Measurements from ENCODE around the gene RPL38.

Gene RPL38

DNA sequence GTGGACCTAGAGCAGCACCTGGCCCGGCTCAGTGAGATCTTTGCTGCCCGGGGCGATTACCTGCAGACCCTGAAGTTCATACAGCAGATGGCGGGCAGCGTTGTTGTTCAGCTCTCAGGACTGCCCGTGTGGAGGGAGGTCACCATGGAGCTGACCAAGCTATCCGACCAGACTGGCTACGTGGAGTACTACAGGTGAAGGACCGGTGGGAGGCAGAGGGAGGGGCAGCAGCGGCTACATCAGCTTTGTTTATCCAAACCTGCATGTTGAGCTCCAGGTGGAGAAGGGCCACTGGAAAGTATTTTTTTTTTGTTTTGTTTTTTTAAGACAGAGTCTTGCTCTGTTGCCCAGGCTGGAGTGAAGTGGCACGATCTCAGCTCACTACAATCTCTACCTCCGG lies 33.8 kb downstream of the RPL38 start:
- Histone ChIP-seq H3K4me2 (ENCODE audit: low read length) (no peak overlapping the region), H3K27me3 (ENCODE audit: control insufficient read depth, low read length) (no peaks in the 10 kb centered on the region), H3K79me2 (ENCODE audit: control insufficient read depth, low read length) (no peaks in the 10 kb centered on the region), H3K9me3 (ENCODE audit: control insufficient read depth, insufficient read depth, low read length) (no peaks in the 10 kb centered on the region), H3K36me3 (ENCODE audit: control insufficient read depth, low read length) (no peaks in the 10 kb centered on the region), H3K4me1 (ENCODE audit: control insufficient read depth, low read length) (no peaks in the 10 kb centered on the region), H4K20me1 (ENCODE audit: control insufficient read depth, insufficient read depth, low read depth, low read length) (no peaks in the 10 kb centered on the region), H3K9me2 (replicated peaks; ENCODE audit: control insufficient read depth, low read length) (no peaks in the 10 kb centered on the region), H3F3A (ENCODE audit: control insufficient read depth, insufficient read depth) (no peaks in the 10 kb centered on the region), H3K4me3 (ENCODE audit: low read length) (no peak overlapping the region), H3K27ac (ENCODE audit: low read depth, low read length) (no peak overlapping the region)
- TF ChIP-seq, protein P1, sequence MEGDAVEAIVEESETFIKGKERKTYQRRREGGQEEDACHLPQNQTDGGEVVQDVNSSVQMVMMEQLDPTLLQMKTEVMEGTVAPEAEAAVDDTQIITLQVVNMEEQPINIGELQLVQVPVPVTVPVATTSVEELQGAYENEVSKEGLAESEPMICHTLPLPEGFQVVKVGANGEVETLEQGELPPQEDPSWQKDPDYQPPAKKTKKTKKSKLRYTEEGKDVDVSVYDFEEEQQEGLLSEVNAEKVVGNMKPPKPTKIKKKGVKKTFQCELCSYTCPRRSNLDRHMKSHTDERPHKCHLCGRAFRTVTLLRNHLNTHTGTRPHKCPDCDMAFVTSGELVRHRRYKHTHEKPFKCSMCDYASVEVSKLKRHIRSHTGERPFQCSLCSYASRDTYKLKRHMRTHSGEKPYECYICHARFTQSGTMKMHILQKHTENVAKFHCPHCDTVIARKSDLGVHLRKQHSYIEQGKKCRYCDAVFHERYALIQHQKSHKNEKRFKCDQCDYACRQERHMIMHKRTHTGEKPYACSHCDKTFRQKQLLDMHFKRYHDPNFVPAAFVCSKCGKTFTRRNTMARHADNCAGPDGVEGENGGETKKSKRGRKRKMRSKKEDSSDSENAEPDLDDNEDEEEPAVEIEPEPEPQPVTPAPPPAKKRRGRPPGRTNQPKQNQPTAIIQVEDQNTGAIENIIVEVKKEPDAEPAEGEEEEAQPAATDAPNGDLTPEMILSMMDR (IDR thresholded peaks at IDR 0.05; ENCODE audit: low read depth, low read length, poor library complexity, severe bottlenecking), result no peak
- no peak for TF ChIP-seq EZH2phosphoT487 (IDR thresholded peaks at IDR 0.05; ENCODE audit: borderline replicate concordance, low read length)

DNA sequence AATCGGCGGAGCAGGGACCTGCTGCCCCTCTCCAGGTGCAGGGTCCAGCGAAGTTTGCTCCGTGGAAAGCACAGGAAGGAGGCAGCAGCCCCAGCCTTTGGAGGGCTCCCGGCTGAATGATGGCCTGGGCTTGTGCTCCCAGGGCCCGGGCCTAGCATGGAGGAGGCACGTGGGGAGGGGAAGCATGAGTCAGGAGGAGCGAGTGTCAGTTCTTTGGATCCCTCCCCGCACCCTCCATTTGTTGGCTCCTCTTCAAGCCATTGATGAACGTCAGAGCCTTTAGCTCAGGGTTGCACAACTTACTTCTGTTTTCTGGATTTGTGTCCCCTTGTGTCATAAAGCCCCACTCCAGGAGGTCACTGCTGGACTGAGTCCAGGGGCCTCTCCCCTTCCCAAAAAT lies 35.7 kb downstream of the RPL38 start:
- no peaks in the 10 kb centered on the region for H3F3A ChIP-seq (ENCODE audit: control insufficient read depth, insufficient read depth)
- TF ChIP-seq EZH2phosphoT487 (IDR thresholded peaks at IDR 0.05; ENCODE audit: borderline replicate concordance, low read length), result no peak
- TF ChIP-seq, protein P1 (IDR thresholded peaks at IDR 0.05; ENCODE audit: low read depth, low read length, poor library complexity, severe bottlenecking), result no peak
- no peak overlapping the region for H3K4me2 ChIP-seq (ENCODE audit: low read length)
- H3K9me2 ChIP-seq (replicated peaks; ENCODE audit: control insufficient read depth, low read length), result no peaks in the 10 kb centered on the region
- H3K4me1 ChIP-seq (ENCODE audit: control insufficient read depth, low read length), result no peaks in the 10 kb centered on the region
- H3K27me3 ChIP-seq (ENCODE audit: control insufficient read depth, low read length), result no peaks in the 10 kb centered on the region
- H3K4me3 ChIP-seq (ENCODE audit: low read length), result no peak overlapping the region
- H3K9me3 ChIP-seq (ENCODE audit: control insufficient read depth, insufficient read depth, low read length), result no peaks in the 10 kb centered on the region
- no peaks in the 10 kb centered on the region for H4K20me1 ChIP-seq (ENCODE audit: control insufficient read depth, insufficient read depth, low read depth, low read length)
- no peak overlapping the region for H3K27ac ChIP-seq (ENCODE audit: low read depth, low read length)
- no peaks in the 10 kb centered on the region for H3K79me2 ChIP-seq (ENCODE audit: control insufficient read depth, low read length)
- no peaks in the 10 kb centered on the region for H3K36me3 ChIP-seq (ENCODE audit: control insufficient read depth, low read length)

DNA sequence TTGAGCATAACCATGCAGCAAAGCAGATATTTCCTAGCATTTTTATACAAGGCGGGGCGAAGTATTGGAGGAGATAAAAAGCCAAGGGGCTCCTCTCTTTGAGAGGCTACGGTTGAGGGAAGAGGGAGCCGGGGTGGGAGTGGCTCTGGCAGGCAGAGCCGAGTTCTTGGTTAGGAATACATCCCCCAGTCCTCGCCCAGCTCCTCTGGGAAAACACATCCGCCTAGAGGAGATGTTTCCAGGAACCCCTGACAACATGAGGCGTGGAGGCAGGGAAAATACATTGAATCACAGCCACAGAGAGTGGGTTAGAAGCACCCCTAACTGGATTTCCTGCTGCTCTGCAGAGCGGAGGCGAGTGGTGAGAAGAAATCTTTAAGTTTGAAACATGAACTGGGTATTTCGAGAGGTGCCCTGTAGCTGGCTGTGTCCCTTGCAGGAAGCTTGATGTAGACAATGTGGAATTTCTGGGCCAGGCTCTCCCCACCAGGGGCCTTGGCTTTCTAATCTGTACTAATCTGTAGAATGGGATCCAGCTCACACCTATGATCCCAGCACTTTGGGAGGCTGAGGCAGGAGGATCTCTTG lies 37.2 kb downstream of the RPL38 start:
- no peak for TF ChIP-seq EZH2phosphoT487 (IDR thresholded peaks at IDR 0.05; ENCODE audit: borderline replicate concordance, low read length)
- TF ChIP-seq, protein P1 (IDR thresholded peaks at IDR 0.05; ENCODE audit: low read depth, low read length, poor library complexity, severe bottlenecking), result no peak
- no peak overlapping the region for H3K4me2 ChIP-seq (ENCODE audit: low read length)
- no peaks in the 10 kb centered on the region for H3K27me3 ChIP-seq (ENCODE audit: control insufficient read depth, low read length)
- H3K27ac ChIP-seq (ENCODE audit: low read depth, low read length), result no peak overlapping the region
- no peak overlapping the region for H3K4me3 ChIP-seq (ENCODE audit: low read length)
- no peaks in the 10 kb centered on the region for H3K9me2 ChIP-seq (replicated peaks; ENCODE audit: control insufficient read depth, low read length)
- H3K4me1 ChIP-seq (ENCODE audit: control insufficient read depth, low read length), result no peaks in the 10 kb centered on the region
- no peaks in the 10 kb centered on the region for H3F3A ChIP-seq (ENCODE audit: control insufficient read depth, insufficient read depth)
- no peaks in the 10 kb centered on the region for H3K36me3 ChIP-seq (ENCODE audit: control insufficient read depth, low read length)
- H3K9me3 ChIP-seq (ENCODE audit: control insufficient read depth, insufficient read depth, low read length), result no peaks in the 10 kb centered on the region
- H3K79me2 ChIP-seq (ENCODE audit: control insufficient read depth, low read length), result no peaks in the 10 kb centered on the region
- no peaks in the 10 kb centered on the region for H4K20me1 ChIP-seq (ENCODE audit: control insufficient read depth, insufficient read depth, low read depth, low read length)

Measured in DOHH2 (cell line).